AG04450 (cell line): ENCODE measurements around the gene IGF2BP3. TPM values are rescaled to one million over a fixed set of nuclear protein-coding genes. Genes with fewer than 3 reads are reported as not detected.

Experiments used
- CTCF ChIA-PET: fragments of 300-600, 350-600 bp; formaldehyde crosslinking; extraction: SDS; loops from one replicate; lab custom pipeline; 2022; ENCODE audit warnings: antibody characterized with exemption, inconsistent platforms; lab: Charles Lee
- POLR2A ChIA-PET: fragments of 350-600 bp; formaldehyde crosslinking; extraction: SDS; loops from one replicate; lab custom pipeline; 2021; ENCODE audit warnings: antibody characterized with exemption, inconsistent platforms; lab: Yijun Ruan, JAX
- DNase-seq: peaks from one replicate; pipeline ENCODE4 v3.0.0-alpha.2; 2011; ENCODE audit warnings: low read depth, low spot score
- H3K27ac ChIP-seq: one replicate; pipeline ENCODE4 v1.5.1; 2012; ENCODE audit warnings: low read depth, low read length, control low read depth
- H3K27me3 ChIP-seq: one replicate; pipeline ENCODE4 v1.6.0; 2012; ENCODE audit warnings: low read length; ENCODE audit not compliant: control insufficient read depth, insufficient read depth
- H3K4me3 ChIP-seq: 2 replicates; pipeline ENCODE4 v1.5.1; 2011; ENCODE audit warnings: mild to moderate bottlenecking, low read depth, low read length, control low read depth
- H3K9me3 ChIP-seq: 2 replicates; pipeline ENCODE4 v1.5.1; 2012; ENCODE audit warnings: low read length; ENCODE audit not compliant: control insufficient read depth, insufficient read depth
- CTCF ChIP-seq: IDR thresholded peaks from 2 replicates; pipeline ENCODE4 v1.5.1; 2011; ENCODE audit warnings: low read depth, low read length, control low read depth, inconsistent platforms
- polyA plus RNA-seq: library from polyadenylated mRNA; depleted of rRNA; stranded (reverse); fragments of >200 nt; gene quantifications from 2 replicates; pipeline ENCODE4 v1.2.3, GENCODE V29; 2011

The IGF2BP3 gene
- polyA plus RNA-seq, 1 experiment, result 98.2 TPM

- Histone ChIP-seq H3K9me3 (no peaks in the 10 kb centered on the region), H3K27ac (no peak overlapping the region), H3K4me3 (no peak overlapping the region), H3K27me3 (no peaks in the 10 kb centered on the region)
- TF ChIP-seq CTCF, result peak; percentile 32
- ChIA-PET POLR2A (no interaction called here), CTCF (interaction anchor here (0.5 to 2.3 kb wide), 9 partner anchors 9 to 377 kb away, joined by 3 to 10 read pairs (median 4); no protein-coding TSS in a partner anchor)
- DNase-seq, result no peak
These were observed 7.4 kb downstream of the IGF2BP3 start for GRCh38 chr7:23462846-23463245.

- Histone ChIP-seq H3K4me3 (no peak overlapping the region), H3K27ac (no peak overlapping the region), H3K9me3 (no peaks in the 10 kb centered on the region), H3K27me3 (no peaks in the 10 kb centered on the region)
- ChIA-PET POLR2A (no interaction called here), CTCF (no interaction called here)
- TF ChIP-seq CTCF, result no peak
- DNase-seq, result no peak
These were observed 12.2 kb downstream of the IGF2BP3 start for GRCh38 chr7:23458044-23458443.

- POLR2A ChIA-PET, result no interaction called here
- CTCF ChIA-PET, result interaction anchor here (1.2 to 1.7 kb wide), 2 partner anchors 183 to 194 kb away, joined by 5 to 6 read pairs; no protein-coding TSS in a partner anchor
These were observed 14.2 kb downstream of the IGF2BP3 start for GRCh38 chr7:23456093-23456492.

GRCh38 chr7:23454881-23455526 is 15.3 kb downstream of the IGF2BP3 start:
- no peak for DNase-seq
- ChIA-PET CTCF (interaction anchor here (0.9 to 1.7 kb wide), 3 partner anchors 177 to 193 kb away, joined by 3 to 5 read pairs (median 5); no protein-coding TSS in a partner anchor), POLR2A (no interaction called here)
- Histone ChIP-seq H3K4me3 (no peak overlapping the region), H3K9me3 (no peaks in the 10 kb centered on the region), H3K27me3 (no peaks in the 10 kb centered on the region), H3K27ac (no peak overlapping the region)
- no peak for TF ChIP-seq CTCF

More at GRCh38 chr7:23456093-23456492, 14.2 kb downstream of the IGF2BP3 start:
- Histone ChIP-seq H3K9me3 (no peaks in the 10 kb centered on the region), H3K27ac (no peak overlapping the region), H3K27me3 (no peaks in the 10 kb centered on the region), H3K4me3 (no peak overlapping the region)
- no peak for DNase-seq
- TF ChIP-seq CTCF, result no peak

- Histone ChIP-seq H3K9me3 (no peaks in the 10 kb centered on the region), H3K27ac (no peak overlapping the region), H3K27me3 (no peaks in the 10 kb centered on the region), H3K4me3 (no peak overlapping the region)
- ChIA-PET CTCF (no interaction called here), POLR2A (no interaction called here)
- no peak for DNase-seq
- TF ChIP-seq CTCF, result no peak
These were observed 19.8 kb downstream of the IGF2BP3 start for GRCh38 chr7:23450518-23450917.
